HEK293 (cell line): ENCODE results near the gene ITGA5.

Experiments used
- CTCF ChIA-PET: fragments of 350-600 bp; formaldehyde crosslinking; extraction: SDS; loops from one replicate; lab custom pipeline; 2021; ENCODE audit warnings: antibody characterized with exemption; lab: Yijun Ruan, JAX
- POLR2A ChIA-PET: fragments of 300-600 bp; formaldehyde crosslinking; extraction: SDS; loops from one replicate; lab custom pipeline; 2020; ENCODE audit warnings: antibody characterized with exemption, inconsistent platforms; lab: Yijun Ruan, JAX
- H3K27ac ChIP-seq: fragments of 200-500 bp; sonication (Bioruptor generic); 2 replicates; pipeline ENCODE4 v1.5.1; 2014; ENCODE audit warnings: low read depth, low read length, control low read depth, inconsistent platforms; ENCODE audit errors: extremely low read depth
- H3K36me3 ChIP-seq, 2 experiments: fragments of 200-500 bp in 1 of 2; sonication (Bioruptor generic) in 1 of 2; 1 replicate in 1 of 2; 2 replicates in 1 of 2; pipeline ENCODE4 v1.5.1; 2014 to 2017; ENCODE audit warnings: inconsistent platforms in 2 of 2, low read length in 2 of 2; ENCODE audit not compliant: control insufficient read depth in 2 of 2, insufficient read depth in 1 of 2
- H3K4me1 ChIP-seq: fragments of 200-500 bp; sonication (Bioruptor generic); 2 replicates; pipeline ENCODE4 v1.5.1; 2014; ENCODE audit warnings: mild to moderate bottlenecking, low read length, inconsistent platforms; ENCODE audit not compliant: control insufficient read depth, insufficient read depth
- H3K4me3 ChIP-seq: 2 replicates; pipeline ENCODE4 v1.5.1; 2011; ENCODE audit warnings: low read depth, mild to moderate bottlenecking, control low read depth, low read length, moderate library complexity
- H3K9me3 ChIP-seq: fragments of 200-500 bp; sonication (Bioruptor generic); 2 replicates; pipeline ENCODE4 v1.5.1; 2014; ENCODE audit warnings: low read depth, low read length, inconsistent platforms; ENCODE audit not compliant: control insufficient read depth, insufficient read depth
- GLIS2 ChIP-seq: fragments of 450-650 bp; formaldehyde crosslinking; IDR thresholded peaks from 2 replicates; pipeline ENCODE4 v1.5.1; 2016; ENCODE audit warnings: missing biosample characterization, missing genetic modification characterization
- KLF8 ChIP-seq: fragments of 450-650 bp; formaldehyde crosslinking; IDR thresholded peaks from 2 replicates; pipeline ENCODE4 v1.5.1; 2016; ENCODE audit warnings: missing biosample characterization, missing genetic modification characterization
- SP2 ChIP-seq: fragments of 450-650 bp; formaldehyde crosslinking; IDR thresholded peaks from 2 replicates; pipeline ENCODE4 v1.5.1; 2016; ENCODE audit warnings: missing biosample characterization, missing genetic modification characterization
- SP7 ChIP-seq: fragments of 450-650 bp; formaldehyde crosslinking; IDR thresholded peaks from 2 replicates; pipeline ENCODE4 v1.5.1; 2016; ENCODE audit warnings: missing biosample characterization, missing genetic modification characterization
- YY2 ChIP-seq: fragments of 450-650 bp; formaldehyde crosslinking; IDR thresholded peaks from 2 replicates; pipeline ENCODE4 v1.5.1; 2016; ENCODE audit warnings: missing biosample characterization, missing genetic modification characterization
- ZBTB48 ChIP-seq: fragments of 450-650 bp; formaldehyde crosslinking; IDR thresholded peaks from 2 replicates; pipeline ENCODE4 v1.5.1; 2016; ENCODE audit warnings: missing biosample characterization, missing genetic modification characterization
- ZNF175 ChIP-seq: fragments of 450-650 bp; formaldehyde crosslinking; IDR thresholded peaks from 2 replicates; pipeline ENCODE4 v1.5.1; 2016; ENCODE audit warnings: missing biosample characterization, missing genetic modification characterization
- ZNF274 ChIP-seq, 2 experiments: fragments of 200-500 bp in 1 of 2; fragments of 450-650 bp in 1 of 2; sonication (Bioruptor generic) in 1 of 2; formaldehyde crosslinking in 1 of 2; IDR thresholded peaks; 2 replicates each; pipeline versions ENCODE4 v1.5.1 to v1.6.1; 2014 to 2016; ENCODE audit warnings: borderline replicate concordance in 1 of 2, inconsistent platforms in 1 of 2, low read length in 1 of 2, missing biosample characterization in 1 of 2, missing genetic modification characterization in 1 of 2
- ZNF324 ChIP-seq: fragments of 450-650 bp; formaldehyde crosslinking; IDR thresholded peaks from 2 replicates; pipeline ENCODE4 v1.5.1; 2016; ENCODE audit warnings: missing biosample characterization, missing genetic modification characterization
- ZNF341 ChIP-seq: fragments of 450-650 bp; formaldehyde crosslinking; IDR thresholded peaks from 2 replicates; pipeline ENCODE4; 2016; ENCODE audit warnings: low read depth, missing biosample characterization, missing genetic modification characterization
- ZNF350 ChIP-seq: fragments of 450-650 bp; formaldehyde crosslinking; IDR thresholded peaks from 2 replicates; pipeline ENCODE4 v1.5.0; 2017; ENCODE audit warnings: missing biosample characterization, mild to moderate bottlenecking, missing genetic modification characterization
- ZNF391 ChIP-seq: fragments of 450-650 bp; formaldehyde crosslinking; IDR thresholded peaks from 2 replicates; pipeline ENCODE4 v1.5.1; 2016; ENCODE audit warnings: low read depth, missing biosample characterization, missing genetic modification characterization, borderline replicate concordance
- ZNF558 ChIP-seq: fragments of 450-650 bp; formaldehyde crosslinking; IDR thresholded peaks from 2 replicates; pipeline ENCODE4 v1.5.1; 2016; ENCODE audit warnings: missing biosample characterization, missing genetic modification characterization
- ZNF560 ChIP-seq: fragments of 450-650 bp; formaldehyde crosslinking; IDR thresholded peaks from 2 replicates; pipeline ENCODE4 v1.5.1; 2017; ENCODE audit warnings: missing biosample characterization, missing genetic modification characterization, borderline replicate concordance
- ZNF585B ChIP-seq: fragments of 450-650 bp; formaldehyde crosslinking; IDR thresholded peaks from 2 replicates; pipeline ENCODE4 v1.5.1; 2016; ENCODE audit warnings: missing biosample characterization, missing genetic modification characterization
- ZNF600 ChIP-seq: fragments of 450-650 bp; formaldehyde crosslinking; IDR thresholded peaks from 2 replicates; pipeline ENCODE4 v1.5.1; 2016; ENCODE audit warnings: missing biosample characterization, missing genetic modification characterization
- ZNF776 ChIP-seq: fragments of 450-650 bp; formaldehyde crosslinking; IDR thresholded peaks from 2 replicates; pipeline ENCODE4 v1.5.0; 2017; ENCODE audit warnings: missing biosample characterization, missing genetic modification characterization, borderline replicate concordance
- ZSCAN16 ChIP-seq: fragments of 450-650 bp; formaldehyde crosslinking; IDR thresholded peaks from 2 replicates; pipeline ENCODE4 v1.5.1; 2016; ENCODE audit warnings: missing biosample characterization, missing genetic modification characterization
- ZXDB ChIP-seq: fragments of 450-650 bp; formaldehyde crosslinking; IDR thresholded peaks from 2 replicates; pipeline ENCODE4 v1.5.1; 2016; ENCODE audit warnings: missing biosample characterization, missing genetic modification characterization
- TF ChIP-seq, protein P1 (sequence below): fragments of 450-650 bp; formaldehyde crosslinking; IDR thresholded peaks from 2 replicates; pipeline ENCODE4 v1.5.1; 2016; ENCODE audit warnings: missing biosample characterization, missing genetic modification characterization
- TF ChIP-seq, protein P2 (sequence below): fragments of 450-650 bp; IDR thresholded peaks from 2 replicates; pipeline ENCODE4 v1.5.1; 2018; ENCODE audit warnings: missing biosample characterization, mild to moderate bottlenecking, missing genetic modification characterization
- TF ChIP-seq, protein P3 (sequence below): fragments of 450-650 bp; IDR thresholded peaks from 2 replicates; pipeline ENCODE4 v1.5.1; 2018; ENCODE audit warnings: missing biosample characterization, missing genetic modification characterization
- TF ChIP-seq, protein P4 (sequence below): fragments of 450-650 bp; formaldehyde crosslinking; IDR thresholded peaks from 2 replicates; pipeline ENCODE4 v1.5.1; 2016; ENCODE audit warnings: missing biosample characterization, missing genetic modification characterization
- TF ChIP-seq, protein P5 (sequence below): fragments of 450-650 bp; formaldehyde crosslinking; IDR thresholded peaks from 2 replicates; pipeline ENCODE4 v1.5.1; 2016; ENCODE audit warnings: missing biosample characterization, missing genetic modification characterization, low read depth
- TF ChIP-seq, protein P6 (sequence below): fragments of 450-650 bp; formaldehyde crosslinking; IDR thresholded peaks from 2 replicates; pipeline ENCODE4 v1.5.1; 2016; ENCODE audit warnings: missing biosample characterization, missing genetic modification characterization
- TF ChIP-seq, protein P7 (sequence below): fragments of 450-650 bp; formaldehyde crosslinking; IDR thresholded peaks from 2 replicates; pipeline ENCODE4 v1.5.1; 2016; ENCODE audit warnings: missing biosample characterization, missing genetic modification characterization

ITGA5 gene

DNA sequence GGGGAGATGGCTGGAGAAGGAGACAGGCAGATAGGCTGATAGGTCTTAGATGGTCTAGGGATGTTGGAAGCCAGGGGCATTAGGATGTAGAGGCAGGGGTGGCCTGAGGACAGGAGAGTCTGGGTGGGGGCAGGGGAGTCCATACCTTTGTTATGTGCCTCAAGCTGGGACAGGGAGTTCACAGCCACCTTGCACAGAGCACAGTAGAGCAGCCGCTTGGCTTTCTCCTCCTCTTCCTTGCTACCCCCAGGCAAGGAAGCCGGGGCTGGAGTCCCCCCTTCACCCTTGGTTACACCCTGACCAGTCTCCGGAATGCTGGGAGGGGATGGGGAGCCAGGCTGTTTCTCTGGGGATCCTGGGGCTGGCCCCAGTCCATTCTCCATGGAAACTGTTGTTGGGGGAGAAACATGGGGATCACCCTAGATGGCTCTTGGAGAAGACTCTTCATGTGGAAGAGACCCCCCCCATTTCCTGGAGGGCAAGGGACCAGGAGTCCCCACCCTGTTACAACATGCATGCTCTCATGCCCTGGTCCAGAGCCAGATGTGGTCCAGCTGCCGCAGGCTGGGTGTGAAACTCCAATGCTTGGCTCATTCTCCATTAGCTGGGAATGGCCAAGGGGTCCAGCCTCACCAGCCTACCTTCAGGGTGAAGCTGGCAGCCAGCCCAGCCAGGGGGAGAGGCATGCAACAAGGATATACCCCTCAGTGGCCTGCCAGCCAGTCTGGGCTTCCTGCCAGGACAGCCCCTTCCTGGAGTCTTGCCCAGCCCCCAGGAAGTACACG is 47.5 kb downstream of the ITGA5 start:
- peaks cover 0 to 58% of the 10 kb centered on the region in 2 experiments; a peak in 1 of 3 replicates for H3K36me3 ChIP-seq
- peaks cover 19% of the 10 kb centered on the region for H3K4me1 ChIP-seq
- no peak overlapping the region for H3K4me3 ChIP-seq
- CTCF ChIA-PET: interaction anchor here (0.6 to 5.1 kb wide), 25 partner anchors 10 to 401 kb away, joined by 3 to 85 read pairs (median 5); partner anchors contain the start of genes COPZ1, HNRNPA1, HOXC10 and ZNF385A
- peak overlapping the region; percentile 48; the same call in 1 of the 2 replicates for H3K27ac ChIP-seq
- POLR2A ChIA-PET: interaction anchor here (1.0 to 2.0 kb wide), 4 partner anchors 8 to 91 kb away, joined by 3 to 12 read pairs (median 7); partner anchors contain the start of genes CBX5, COPZ1 and HNRNPA1
- H3K9me3 ChIP-seq: no peaks in the 10 kb centered on the region
- TF ChIP-seq GLIS2 (peak; percentile 59; the same call in 1 of the 2 replicates), KLF8 (tag by site-specific recombination) (no peak), ZNF350 (tag by site-specific recombination) (no peak), ZNF600 (tag by site-specific recombination) (no peak), SP2 (tag by site-specific recombination) (peak; percentile 43), ZNF274 (IDR thresholded peaks at IDR 0.05; ENCODE audit: low read length) (no peak), ZNF274 (tag by site-specific recombination; IDR thresholded peaks at IDR 0.05; ENCODE audit: borderline replicate concordance) (no peak), ZNF324 (tag by site-specific recombination) (no peak), ZSCAN16 (tag by site-specific recombination) (no peak), SP7 (tag by site-specific recombination) (0 out of 2 replicates have a peak, but pooled peaks have one; percentile 29), ZNF776 (tag by site-specific recombination) (no peak), ZNF560 (no peak), ZNF391 (tag by site-specific recombination) (no peak), ZNF558 (no peak), ZNF585B (no peak), ZXDB (no peak), ZNF175 (no peak), ZBTB48 (tag by site-specific recombination) (peak; percentile 88), YY2 (no peak), ZNF341 (tag by site-specific recombination) (peak; percentile 44)
- TF ChIP-seq, protein P1, sequence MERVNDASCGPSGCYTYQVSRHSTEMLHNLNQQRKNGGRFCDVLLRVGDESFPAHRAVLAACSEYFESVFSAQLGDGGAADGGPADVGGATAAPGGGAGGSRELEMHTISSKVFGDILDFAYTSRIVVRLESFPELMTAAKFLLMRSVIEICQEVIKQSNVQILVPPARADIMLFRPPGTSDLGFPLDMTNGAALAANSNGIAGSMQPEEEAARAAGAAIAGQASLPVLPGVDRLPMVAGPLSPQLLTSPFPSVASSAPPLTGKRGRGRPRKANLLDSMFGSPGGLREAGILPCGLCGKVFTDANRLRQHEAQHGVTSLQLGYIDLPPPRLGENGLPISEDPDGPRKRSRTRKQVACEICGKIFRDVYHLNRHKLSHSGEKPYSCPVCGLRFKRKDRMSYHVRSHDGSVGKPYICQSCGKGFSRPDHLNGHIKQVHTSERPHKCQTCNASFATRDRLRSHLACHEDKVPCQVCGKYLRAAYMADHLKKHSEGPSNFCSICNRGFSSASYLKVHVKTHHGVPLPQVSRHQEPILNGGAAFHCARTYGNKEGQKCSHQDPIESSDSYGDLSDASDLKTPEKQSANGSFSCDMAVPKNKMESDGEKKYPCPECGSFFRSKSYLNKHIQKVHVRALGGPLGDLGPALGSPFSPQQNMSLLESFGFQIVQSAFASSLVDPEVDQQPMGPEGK: peak; percentile 90
- TF ChIP-seq, protein P2, sequence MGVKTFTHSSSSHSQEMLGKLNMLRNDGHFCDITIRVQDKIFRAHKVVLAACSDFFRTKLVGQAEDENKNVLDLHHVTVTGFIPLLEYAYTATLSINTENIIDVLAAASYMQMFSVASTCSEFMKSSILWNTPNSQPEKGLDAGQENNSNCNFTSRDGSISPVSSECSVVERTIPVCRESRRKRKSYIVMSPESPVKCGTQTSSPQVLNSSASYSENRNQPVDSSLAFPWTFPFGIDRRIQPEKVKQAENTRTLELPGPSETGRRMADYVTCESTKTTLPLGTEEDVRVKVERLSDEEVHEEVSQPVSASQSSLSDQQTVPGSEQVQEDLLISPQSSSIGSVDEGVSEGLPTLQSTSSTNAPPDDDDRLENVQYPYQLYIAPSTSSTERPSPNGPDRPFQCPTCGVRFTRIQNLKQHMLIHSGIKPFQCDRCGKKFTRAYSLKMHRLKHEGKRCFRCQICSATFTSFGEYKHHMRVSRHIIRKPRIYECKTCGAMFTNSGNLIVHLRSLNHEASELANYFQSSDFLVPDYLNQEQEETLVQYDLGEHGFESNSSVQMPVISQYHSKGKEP: no peak
- TF ChIP-seq, protein P3, sequence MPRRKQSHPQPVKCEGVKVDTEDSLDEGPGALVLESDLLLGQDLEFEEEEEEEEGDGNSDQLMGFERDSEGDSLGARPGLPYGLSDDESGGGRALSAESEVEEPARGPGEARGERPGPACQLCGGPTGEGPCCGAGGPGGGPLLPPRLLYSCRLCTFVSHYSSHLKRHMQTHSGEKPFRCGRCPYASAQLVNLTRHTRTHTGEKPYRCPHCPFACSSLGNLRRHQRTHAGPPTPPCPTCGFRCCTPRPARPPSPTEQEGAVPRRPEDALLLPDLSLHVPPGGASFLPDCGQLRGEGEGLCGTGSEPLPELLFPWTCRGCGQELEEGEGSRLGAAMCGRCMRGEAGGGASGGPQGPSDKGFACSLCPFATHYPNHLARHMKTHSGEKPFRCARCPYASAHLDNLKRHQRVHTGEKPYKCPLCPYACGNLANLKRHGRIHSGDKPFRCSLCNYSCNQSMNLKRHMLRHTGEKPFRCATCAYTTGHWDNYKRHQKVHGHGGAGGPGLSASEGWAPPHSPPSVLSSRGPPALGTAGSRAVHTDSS (tag by site-specific recombination): no peak
- TF ChIP-seq, protein P4, sequence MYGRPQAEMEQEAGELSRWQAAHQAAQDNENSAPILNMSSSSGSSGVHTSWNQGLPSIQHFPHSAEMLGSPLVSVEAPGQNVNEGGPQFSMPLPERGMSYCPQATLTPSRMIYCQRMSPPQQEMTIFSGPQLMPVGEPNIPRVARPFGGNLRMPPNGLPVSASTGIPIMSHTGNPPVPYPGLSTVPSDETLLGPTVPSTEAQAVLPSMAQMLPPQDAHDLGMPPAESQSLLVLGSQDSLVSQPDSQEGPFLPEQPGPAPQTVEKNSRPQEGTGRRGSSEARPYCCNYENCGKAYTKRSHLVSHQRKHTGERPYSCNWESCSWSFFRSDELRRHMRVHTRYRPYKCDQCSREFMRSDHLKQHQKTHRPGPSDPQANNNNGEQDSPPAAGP: 0 out of 2 replicates have a peak, but pooled peaks have one; percentile 26
- TF ChIP-seq, protein P5, sequence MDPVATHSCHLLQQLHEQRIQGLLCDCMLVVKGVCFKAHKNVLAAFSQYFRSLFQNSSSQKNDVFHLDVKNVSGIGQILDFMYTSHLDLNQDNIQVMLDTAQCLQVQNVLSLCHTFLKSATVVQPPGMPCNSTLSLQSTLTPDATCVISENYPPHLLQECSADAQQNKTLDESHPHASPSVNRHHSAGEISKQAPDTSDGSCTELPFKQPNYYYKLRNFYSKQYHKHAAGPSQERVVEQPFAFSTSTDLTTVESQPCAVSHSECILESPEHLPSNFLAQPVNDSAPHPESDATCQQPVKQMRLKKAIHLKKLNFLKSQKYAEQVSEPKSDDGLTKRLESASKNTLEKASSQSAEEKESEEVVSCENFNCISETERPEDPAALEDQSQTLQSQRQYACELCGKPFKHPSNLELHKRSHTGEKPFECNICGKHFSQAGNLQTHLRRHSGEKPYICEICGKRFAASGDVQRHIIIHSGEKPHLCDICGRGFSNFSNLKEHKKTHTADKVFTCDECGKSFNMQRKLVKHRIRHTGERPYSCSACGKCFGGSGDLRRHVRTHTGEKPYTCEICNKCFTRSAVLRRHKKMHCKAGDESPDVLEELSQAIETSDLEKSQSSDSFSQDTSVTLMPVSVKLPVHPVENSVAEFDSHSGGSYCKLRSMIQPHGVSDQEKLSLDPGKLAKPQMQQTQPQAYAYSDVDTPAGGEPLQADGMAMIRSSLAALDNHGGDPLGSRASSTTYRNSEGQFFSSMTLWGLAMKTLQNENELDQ (tag by site-specific recombination): no peak
- TF ChIP-seq, protein P6, sequence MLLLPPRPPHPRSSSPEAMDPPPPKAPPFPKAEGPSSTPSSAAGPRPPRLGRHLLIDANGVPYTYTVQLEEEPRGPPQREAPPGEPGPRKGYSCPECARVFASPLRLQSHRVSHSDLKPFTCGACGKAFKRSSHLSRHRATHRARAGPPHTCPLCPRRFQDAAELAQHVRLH (tag by site-specific recombination): no peak
- TF ChIP-seq, protein P7, sequence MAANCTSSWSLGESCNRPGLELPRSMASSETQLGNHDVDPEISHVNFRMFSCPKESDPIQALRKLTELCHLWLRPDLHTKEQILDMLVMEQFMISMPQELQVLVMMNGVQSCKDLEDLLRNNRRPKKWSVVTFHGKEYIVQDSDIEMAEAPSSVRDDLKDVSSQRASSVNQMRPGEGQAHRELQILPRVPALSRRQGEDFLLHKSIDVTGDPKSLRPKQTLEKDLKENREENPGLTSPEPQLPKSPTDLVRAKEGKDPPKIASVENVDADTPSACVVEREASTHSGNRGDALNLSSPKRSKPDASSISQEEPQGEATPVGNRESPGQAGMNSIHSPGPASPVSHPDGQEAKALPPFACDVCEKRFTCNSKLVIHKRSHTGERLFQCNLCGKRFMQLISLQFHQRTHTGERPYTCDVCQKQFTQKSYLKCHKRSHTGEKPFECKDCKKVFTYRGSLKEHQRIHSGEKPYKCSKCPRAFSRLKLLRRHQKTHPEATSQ (tag by site-specific recombination): no peak
